Endothelial cell of umbilical vein (primary cell): Measurements from ENCODE around the gene POU2AF1. TPM values are rescaled to one million over a fixed set of nuclear protein-coding genes. Genes with fewer than 3 reads are reported as not detected.

Experiments
- BruUV-seq: library from RNA; stranded (reverse); fragments of 400-500 nt; replicated peaks from 2 replicates; lab custom pipeline; 2021; lab: Mats Ljungman, UMichigan
- CTCF ChIA-PET: fragments of 300-600, 350-600 bp; sonication (Branson Sonifier 250); formaldehyde crosslinking; loops from one replicate; lab custom pipeline; 2021; ENCODE audit warnings: antibody characterized with exemption, inconsistent platforms; lab: Charles Lee
- POLR2A ChIA-PET: fragments of 300-600, 350-600 bp; sonication (Branson Sonifier 250); formaldehyde crosslinking; loops from one replicate; lab custom pipeline; 2021; ENCODE audit warnings: antibody characterized with exemption, inconsistent platforms; lab: Charles Lee
- DNase-seq: peaks from one replicate; pipeline ENCODE4 v3.0.0-alpha.2; 2011; ENCODE audit warnings: low read depth, low spot score
- FAIRE-seq: peaks from 2 replicates; lab custom pipeline; 2011; peaks lifted over from hg19 to GRCh38; lab: Jason Lieb, UNC
- H2AFZ ChIP-seq: 2 replicates; pipeline ENCODE4 v1.6.0; 2012; ENCODE audit warnings: low read depth, low read length, control low read depth, inconsistent platforms
- H3K27ac ChIP-seq: 2 replicates; pipeline ENCODE4 v1.5.1; 2011; ENCODE audit warnings: low read depth, mild to moderate bottlenecking, control low read depth, low read length, moderate library complexity; ENCODE audit not compliant: insufficient read depth
- H3K27me3 ChIP-seq, 2 experiments: 2 replicates each; pipeline versions ENCODE4 v1.6.0 to v1.6.1; 2011; ENCODE audit warnings: low read length in 2 of 2, mixed read lengths in 1 of 2; ENCODE audit not compliant: control insufficient read depth in 2 of 2, insufficient read depth in 2 of 2
- H3K36me3 ChIP-seq, 2 experiments: 2 replicates in 1 of 2; 3 replicates in 1 of 2; pipeline ENCODE4 v1.5.1; 2011; ENCODE audit warnings: low read length in 2 of 2, mild to moderate bottlenecking in 1 of 2, moderate library complexity in 1 of 2; ENCODE audit not compliant: control insufficient read depth in 2 of 2, insufficient read depth in 2 of 2; ENCODE audit errors: extremely low read depth in 1 of 2
- H3K4me1 ChIP-seq: 3 replicates; pipeline ENCODE4 v1.5.1; 2011; ENCODE audit warnings: mild to moderate bottlenecking, low read length; ENCODE audit not compliant: control insufficient read depth, insufficient read depth; ENCODE audit errors: extremely low read depth
- H3K4me2 ChIP-seq: 2 replicates; pipeline ENCODE4 v1.6.1; 2011; ENCODE audit warnings: low read length, control low read depth, mixed read lengths; ENCODE audit not compliant: insufficient read depth
- H3K4me3 ChIP-seq, 3 experiments: fragments of 200-600 bp in 1 of 3; sonication (generic), shearing (Covaris generic) in 1 of 3; replicated peaks in 1 of 3; 2 replicates each; pipeline ENCODE4 v1.5.1; 2011 to 2016; ENCODE audit warnings: control low read depth in 3 of 3, low read length in 3 of 3, mild to moderate bottlenecking in 2 of 3, inconsistent platforms in 1 of 3, low read depth in 1 of 3, moderate library complexity in 1 of 3; ENCODE audit not compliant: insufficient read depth in 1 of 3
- H3K79me2 ChIP-seq: 2 replicates; pipeline ENCODE4 v1.6.0; 2012; ENCODE audit warnings: low read length, inconsistent platforms; ENCODE audit not compliant: control insufficient read depth, insufficient read depth
- H3K9ac ChIP-seq: replicated peaks from 2 replicates; pipeline ENCODE3; 2011; ENCODE audit warnings: low read length, control low read depth; ENCODE audit not compliant: insufficient read depth; ENCODE audit errors: extremely low read depth
- H3K9me1 ChIP-seq: replicated peaks from 3 replicates; pipeline ENCODE4 v1.6.0; 2011; ENCODE audit warnings: mild to moderate bottlenecking, low read length; ENCODE audit not compliant: control insufficient read depth, insufficient read depth; ENCODE audit errors: extremely low read depth
- H3K9me3 ChIP-seq: replicated peaks from 2 replicates; pipeline ENCODE4 v1.5.1; 2012; ENCODE audit warnings: low read length, inconsistent platforms; ENCODE audit not compliant: control insufficient read depth, insufficient read depth
- H4K20me1 ChIP-seq: replicated peaks from 2 replicates; pipeline ENCODE3; 2011; ENCODE audit warnings: mild to moderate bottlenecking, low read length; ENCODE audit not compliant: control insufficient read depth, insufficient read depth; ENCODE audit errors: extremely low read depth
- EZH2 ChIP-seq: IDR thresholded peaks from 2 replicates; pipeline ENCODE4 v1.6.1; 2012; ENCODE audit warnings: borderline replicate concordance, low read depth, mild to moderate bottlenecking, moderate library complexity, low read length, inconsistent platforms; ENCODE audit not compliant: severe bottlenecking
- FOS ChIP-seq: IDR thresholded peaks from 2 replicates; pipeline ENCODE4 v1.6.1; 2011; ENCODE audit warnings: mild to moderate bottlenecking, low read length, moderate library complexity, borderline replicate concordance; ENCODE audit not compliant: insufficient read depth
- GATA2 ChIP-seq: IDR thresholded peaks from 2 replicates; pipeline ENCODE4 v1.7.0; 2011; ENCODE audit warnings: low read depth, mild to moderate bottlenecking, moderate library complexity, mixed read lengths, low read length; ENCODE audit not compliant: insufficient read length, insufficient read depth
- JUN ChIP-seq: IDR thresholded peaks from 2 replicates; pipeline ENCODE4 v1.6.1; 2011; ENCODE audit warnings: borderline replicate concordance, low read depth; ENCODE audit not compliant: insufficient read length, insufficient read depth
- MAX ChIP-seq: IDR thresholded peaks from 2 replicates; pipeline ENCODE4 v1.6.1; 2011; ENCODE audit not compliant: insufficient read depth, insufficient read length
- MYC ChIP-seq: IDR thresholded peaks from one replicate; pipeline ENCODE4 v1.6.1; 2011; ENCODE audit warnings: mild to moderate bottlenecking, low read depth, low read length
- POLR2A ChIP-seq: IDR thresholded peaks from 2 replicates; pipeline ENCODE4 v1.6.1; 2012; ENCODE audit warnings: low read depth, mild to moderate bottlenecking, control low read depth, low read length
- POLR2AphosphoS5 ChIP-seq: IDR thresholded peaks from 2 replicates; pipeline ENCODE4 v1.6.1; 2012; ENCODE audit warnings: low read depth, mild to moderate bottlenecking, control low read depth, low read length, moderate library complexity; ENCODE audit not compliant: insufficient read depth
- dilution Hi-C: fragments of 300-500 bp; cut with MboI; formaldehyde crosslinking; loops from one replicate; pipeline ENCODE4 v1.15.0; 2019; ENCODE audit warnings: low sequenced_read_pairs; ENCODE audit not compliant: extremely low pct_ligation_motif_present
- intact Hi-C: fragments of 100-400 bp; cut with micrococcal nuclease; formaldehyde crosslinking; loops from one replicate; pipeline ENCODE4 v1.10.0; 2022
- polyA plus RNA-seq, 4 experiments: library from polyadenylated mRNA; depleted of rRNA in 3 of 4; stranded (reverse) in 3 of 4; unstranded in 1 of 4; fragments of >200 nt; gene quantifications; 2 replicates each; pipeline versions ENCODE4 v1.2.1 to v1.2.3, GENCODE V29; 2011 to 2012; ENCODE audit warnings: missing spikeins in 1 of 4
- total RNA-seq: library from RNA; stranded (reverse); gene quantifications from 2 replicates; pipeline ENCODE4 v1.2.3, GENCODE V29; 2021
- TF ChIP-seq, protein P1 (sequence below), 2 donors: IDR thresholded peaks; 1 replicate in 1 of 2; 2 replicates in 1 of 2; pipeline ENCODE4 v1.5.1; 2011; ENCODE audit warnings: low read length in 2 of 2, mild to moderate bottlenecking in 2 of 2, moderate library complexity in 2 of 2, control low read depth in 1 of 2, inconsistent platforms in 1 of 2, low read depth in 1 of 2; ENCODE audit not compliant: insufficient read depth in 1 of 2; ENCODE audit errors: extremely low read depth in 1 of 2

Gene POU2AF1
- total and polyA plus RNA-seq, 2 donors (not counting 3 experiments of a cell fraction or from before 2014, with no cell fraction given): not detected

DNA sequence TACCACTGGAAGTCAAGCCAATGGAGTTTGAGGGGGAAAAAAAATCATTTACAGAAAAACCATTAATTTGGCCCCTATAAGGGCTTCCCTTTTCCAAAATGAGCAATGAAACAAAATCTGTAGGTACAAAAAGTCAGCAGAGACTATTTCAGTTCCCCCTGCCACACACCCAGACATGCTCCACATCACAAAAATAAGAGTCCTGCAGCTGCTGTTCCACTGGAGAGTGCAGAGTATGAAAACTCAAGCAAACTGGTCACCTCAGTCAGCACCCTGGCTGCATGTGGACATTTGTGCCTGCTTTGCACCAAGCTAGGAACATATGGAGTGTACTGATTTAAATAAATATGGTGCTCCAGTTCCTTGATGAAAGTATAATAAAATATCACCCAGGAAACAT, 15.1 kb downstream of the POU2AF1 start:
- Histone ChIP-seq H4K20me1 (no peaks in the 10 kb centered on the region), H3K4me3 (no peak overlapping the region), H2AFZ (no peak overlapping the region), H3K9me1 (no peaks in the 10 kb centered on the region), H3K9ac (no peak overlapping the region), H3K27me3 (no peaks in the 10 kb centered on the region), H3K36me3 (no peaks in the 10 kb centered on the region), H3K9me3 (no peaks in the 10 kb centered on the region), H3K79me2 (no peaks in the 10 kb centered on the region), H3K4me2 (no peak overlapping the region), H3K27ac (no peak overlapping the region), H3K4me1 (no peaks in the 10 kb centered on the region)
- no peak for DNase-seq
- TF ChIP-seq EZH2: no peak
- TF ChIP-seq MAX: no peak
- TF ChIP-seq, protein P1, sequence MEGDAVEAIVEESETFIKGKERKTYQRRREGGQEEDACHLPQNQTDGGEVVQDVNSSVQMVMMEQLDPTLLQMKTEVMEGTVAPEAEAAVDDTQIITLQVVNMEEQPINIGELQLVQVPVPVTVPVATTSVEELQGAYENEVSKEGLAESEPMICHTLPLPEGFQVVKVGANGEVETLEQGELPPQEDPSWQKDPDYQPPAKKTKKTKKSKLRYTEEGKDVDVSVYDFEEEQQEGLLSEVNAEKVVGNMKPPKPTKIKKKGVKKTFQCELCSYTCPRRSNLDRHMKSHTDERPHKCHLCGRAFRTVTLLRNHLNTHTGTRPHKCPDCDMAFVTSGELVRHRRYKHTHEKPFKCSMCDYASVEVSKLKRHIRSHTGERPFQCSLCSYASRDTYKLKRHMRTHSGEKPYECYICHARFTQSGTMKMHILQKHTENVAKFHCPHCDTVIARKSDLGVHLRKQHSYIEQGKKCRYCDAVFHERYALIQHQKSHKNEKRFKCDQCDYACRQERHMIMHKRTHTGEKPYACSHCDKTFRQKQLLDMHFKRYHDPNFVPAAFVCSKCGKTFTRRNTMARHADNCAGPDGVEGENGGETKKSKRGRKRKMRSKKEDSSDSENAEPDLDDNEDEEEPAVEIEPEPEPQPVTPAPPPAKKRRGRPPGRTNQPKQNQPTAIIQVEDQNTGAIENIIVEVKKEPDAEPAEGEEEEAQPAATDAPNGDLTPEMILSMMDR (IDR thresholded peaks at IDR 0.05; ENCODE audit: extremely low read depth in 1 of 2, insufficient read depth in 1 of 2, low read depth in 1 of 2, low read length in 2 of 2): no peak
- TF ChIP-seq JUN: no peak
- no peak for TF ChIP-seq MYC
- TF ChIP-seq POLR2AphosphoS5: no peak
- no peak for TF ChIP-seq GATA2
- no peak for TF ChIP-seq FOS
- TF ChIP-seq POLR2A: no peak
- POLR2A ChIA-PET: no interaction called here
- CTCF ChIA-PET: no interaction called here
- FAIRE-seq: no peak
- dilution Hi-C loops (no loop called here), intact Hi-C loops (no loop called here)
- BruUV-seq: no TSS peak
